T47D (cell line): Measurements from ENCODE around the gene ATP5F1E.

Experiments used
- DNase-seq, 2 experiments: peaks; one replicate each; pipeline versions ENCODE4 v3.0.0 to v3.0.0-alpha.2; 2011 to 2012; ENCODE audit warnings: low read depth in 1 of 2, low spot score in 1 of 2
- JUND ChIP-seq: IDR thresholded peaks from 2 replicates; pipeline ENCODE4 v1.6.1; 2012; ENCODE audit warnings: low read depth
- in situ Hi-C: cut with HindIII; loops from 2 replicates; pipeline ENCODE4 v1.10.0; 2016; ENCODE audit warnings: low sequenced_read_pairs, low pct_unique_long_range_greater_than_20kb

ATP5F1E gene

GRCh38 chr20:58995461-58996225 lies 36.5 kb downstream of the ATP5F1E start:
- TF ChIP-seq JUND: no peak
- no peak for DNase-seq
- in situ Hi-C loops: no loop called here

DNA sequence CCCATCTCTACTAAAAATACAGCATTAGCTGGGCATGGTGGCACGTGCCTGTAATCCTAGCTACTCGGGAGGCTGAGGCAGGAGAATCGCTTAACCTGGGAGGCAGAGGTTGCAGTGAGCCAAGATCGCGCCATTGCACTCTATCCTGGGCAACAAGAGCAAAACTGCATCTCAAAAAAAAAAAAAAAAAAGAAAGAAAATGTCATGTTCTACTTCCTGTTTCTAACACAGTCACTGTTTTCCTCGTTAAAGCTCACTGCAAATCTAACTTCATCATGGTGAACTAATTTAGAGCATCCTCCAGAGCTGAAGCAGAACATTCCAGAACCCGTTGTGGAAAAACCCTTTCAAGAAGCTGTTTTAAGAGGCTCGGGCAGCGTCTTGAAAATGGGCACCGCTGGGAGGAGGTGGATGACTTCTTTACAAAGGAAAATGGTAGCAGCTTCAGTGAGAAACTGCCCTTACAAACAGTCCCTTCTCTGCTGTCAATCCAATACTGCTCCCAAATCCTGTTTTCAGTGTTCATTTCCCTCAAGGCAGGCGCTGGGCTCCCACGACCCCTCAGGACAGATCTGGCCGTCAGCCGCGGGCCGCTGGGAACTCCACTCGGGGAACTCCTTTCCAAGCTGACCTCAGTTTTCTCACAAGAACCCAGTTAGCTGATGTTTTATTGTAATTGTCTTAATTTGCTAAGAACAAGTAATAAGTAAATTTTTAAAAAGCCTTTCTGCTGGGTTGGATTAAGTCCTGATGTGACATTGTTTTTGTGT lies 37.6 kb downstream of the ATP5F1E start:
- TF ChIP-seq JUND: no peak
- in situ Hi-C loops: no loop called here
- DNase-seq: no peak

- no peak for TF ChIP-seq JUND
- in situ Hi-C loops: no loop called here
- DNase-seq: no peak
These were observed 38.5 kb downstream of the ATP5F1E start for GRCh38 chr20:58993332-58994248.

GRCh38 chr20:58992911-58993310 lies 39.2 kb downstream of the ATP5F1E start:
- DNase-seq: no peak
- in situ Hi-C loops: no loop called here
- no peak for TF ChIP-seq JUND

DNA sequence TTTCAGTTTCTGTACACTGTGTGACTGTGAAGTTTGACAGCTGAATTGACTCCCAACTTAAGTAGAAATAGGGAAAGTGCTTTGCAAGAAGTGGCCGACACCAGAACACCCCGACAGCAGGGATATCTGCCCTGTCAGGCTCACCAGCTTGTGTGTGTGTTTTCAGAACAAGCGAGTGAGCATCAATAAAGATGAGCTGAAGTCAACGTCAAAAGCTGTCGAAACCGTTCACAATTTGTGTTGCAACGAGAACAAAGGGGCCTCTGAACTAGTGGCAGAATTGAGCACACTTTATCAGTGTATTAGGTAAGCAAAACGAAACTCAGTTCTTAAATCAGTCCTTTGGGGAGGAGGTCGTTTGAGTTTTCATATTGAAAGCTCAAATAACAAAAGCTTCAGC lies 40.4 kb downstream of the ATP5F1E start:
- TF ChIP-seq JUND: no peak
- in situ Hi-C loops: no loop called here
- no peak for DNase-seq

- in situ Hi-C loops: no loop called here
- no peak for DNase-seq
- no peak for TF ChIP-seq JUND
These were observed 41.3 kb downstream of the ATP5F1E start for GRCh38 chr20:58990651-58991445.

GRCh38 chr20:58989196-58989595 lies 42.9 kb downstream of the ATP5F1E start:
- no peak for DNase-seq
- no peak for TF ChIP-seq JUND
- in situ Hi-C loops: no loop called here

DNA sequence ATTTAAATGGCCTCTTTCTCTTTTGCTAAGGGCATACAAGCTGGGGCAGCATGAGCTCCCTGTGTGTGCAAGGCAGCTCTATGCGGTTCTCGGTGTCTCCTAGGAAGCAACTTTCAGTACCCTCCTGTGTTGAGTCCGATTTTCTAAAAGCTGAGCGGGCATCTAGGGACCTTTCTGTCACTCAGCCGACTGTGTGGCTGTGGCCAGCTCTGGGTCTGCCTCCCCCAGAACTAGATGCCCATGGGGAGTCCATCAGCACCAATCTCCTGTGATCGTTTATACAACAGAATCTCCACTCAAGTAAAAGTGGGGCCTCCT lies 43.6 kb downstream of the ATP5F1E start:
- no peak for TF ChIP-seq JUND
- no peak for DNase-seq
- in situ Hi-C loops: no loop called here

- DNase-seq: peak; percentile 69 to 93
- TF ChIP-seq JUND: no peak; the same call in 1 of the 2 replicates
- in situ Hi-C loops: no loop called here
These were observed 44.2 kb downstream of the ATP5F1E start for GRCh38 chr20:58987790-58988564.

DNA sequence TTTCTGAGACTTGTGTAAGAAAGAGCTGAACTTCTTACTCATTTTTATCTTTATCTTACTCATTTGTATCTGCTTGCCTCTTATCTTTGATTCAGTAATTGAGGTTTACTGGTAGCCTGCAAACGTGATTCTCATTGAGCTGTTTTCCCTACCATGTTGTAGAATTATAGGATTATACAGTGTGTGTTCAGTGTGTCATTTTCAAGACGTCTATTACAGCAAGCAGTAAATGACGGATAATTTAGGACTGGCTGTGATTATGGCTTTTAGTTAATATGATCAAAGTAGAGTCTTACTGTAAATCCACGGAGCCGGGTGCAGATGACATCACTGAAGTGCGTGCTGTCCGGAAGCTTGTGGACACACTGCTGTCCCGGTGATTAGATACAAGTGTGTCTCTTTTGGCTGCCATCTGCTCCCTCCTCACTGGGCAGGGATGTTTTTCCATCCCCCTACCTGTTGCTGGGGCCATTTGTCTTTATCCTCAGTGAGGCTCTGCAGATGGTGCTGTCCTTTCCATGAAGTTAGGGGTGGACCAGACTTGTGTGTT lies 45.1 kb downstream of the ATP5F1E start:
- in situ Hi-C loops: no loop called here
- no peak for DNase-seq
- TF ChIP-seq JUND: no peak
